Measurements from ENCODE around the gene CFAP251. TPM values are rescaled to one million over a fixed set of nuclear protein-coding genes. Genes with fewer than 3 reads are reported as not detected.

CFAP251 gene
- total RNA-seq, 1 donor from 2014 or later = 4.7 TPM

- DNase-seq (ENCODE audit: low read depth) (peak; percentile 80), FAIRE-seq (no peak)
- H3K27ac ChIP-seq (ENCODE audit: low read depth, low read length) = no peak overlapping the region
- no peak overlapping the region for H2AFZ ChIP-seq (ENCODE audit: low read depth, low read length)
- H3K4me1 Mint-ChIP-seq (ENCODE audit: low read depth, unreplicated experiment) = peaks cover 3% of the 10 kb centered on the region
- no peak overlapping the region for H3K9ac ChIP-seq (ENCODE audit: low read length)
- H3K4me2 ChIP-seq (ENCODE audit: low read length) = no peak overlapping the region
- H3K27ac Mint-ChIP-seq (ENCODE audit: unreplicated experiment) = no peak overlapping the region
- H3K4me1 ChIP-seq (ENCODE audit: insufficient read depth, low read length) = peaks cover 2% of the 10 kb centered on the region
- H3K36me3 ChIP-seq (ENCODE audit: insufficient read depth, low read length) = no peaks in the 10 kb centered on the region
- no peak for TF ChIP-seq CTCF (IDR thresholded peaks at IDR 0.05; ENCODE audit: insufficient read depth, low read depth, low read length)
- no peak for TF ChIP-seq EZH2 (IDR thresholded peaks at IDR 0.05; ENCODE audit: insufficient read depth, low read length)
- no peak overlapping the region for H3K4me3 Mint-ChIP-seq (ENCODE audit: unreplicated experiment)
- no peaks in the 10 kb centered on the region for H3K9me3 ChIP-seq (ENCODE audit: insufficient read depth, low read depth, low read length)
- H3K27me3 ChIP-seq (ENCODE audit: insufficient read depth, low read length) = no peaks in the 10 kb centered on the region
- no peaks in the 10 kb centered on the region for H3K9me3 Mint-ChIP-seq (ENCODE audit: unreplicated experiment)
- H4K20me1 ChIP-seq (ENCODE audit: insufficient read depth, low read length) = no peaks in the 10 kb centered on the region
- no peak overlapping the region for H3K4me3 ChIP-seq (ENCODE audit: insufficient read depth, low read depth, low read length)
- H3K27me3 Mint-ChIP-seq (ENCODE audit: low read depth, unreplicated experiment) = no peaks in the 10 kb centered on the region
- H3K79me2 ChIP-seq (ENCODE audit: insufficient read depth, low read length) = no peaks in the 10 kb centered on the region
- peaks cover 3% of the 10 kb centered on the region for H3K36me3 Mint-ChIP-seq (ENCODE audit: low read depth, unreplicated experiment)
Measured at GRCh38 chr12:122048151-122048550, 129.8 kb downstream of the CFAP251 start.

DNA sequence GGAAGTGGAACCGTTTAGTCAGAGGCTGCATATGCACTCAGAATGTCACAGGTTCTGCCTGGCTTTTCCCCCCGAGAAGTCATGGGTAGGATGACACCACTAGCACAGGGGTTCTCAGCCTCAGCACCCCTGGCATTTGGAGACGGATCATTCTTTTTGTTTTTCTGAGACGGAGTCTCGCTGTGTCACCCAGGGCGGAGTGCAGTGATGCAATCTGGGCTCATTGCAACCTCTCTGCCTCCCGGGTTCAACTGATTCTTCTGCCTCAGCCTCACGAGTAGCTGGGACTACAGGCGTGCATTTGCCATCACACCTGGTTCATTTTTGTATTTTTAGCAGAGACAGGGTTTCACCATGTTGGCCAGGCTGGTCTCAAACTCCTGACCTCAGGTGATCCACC is 131.4 kb downstream of the CFAP251 start:
- DNase-seq (ENCODE audit: low read depth) = no peak
- no peaks in the 10 kb centered on the region for H3K36me3 ChIP-seq (ENCODE audit: insufficient read depth, low read length)
- H2AFZ ChIP-seq (ENCODE audit: low read depth, low read length) = no peak overlapping the region
- no peak overlapping the region for H3K4me3 Mint-ChIP-seq (ENCODE audit: unreplicated experiment)
- H3K4me1 Mint-ChIP-seq (ENCODE audit: low read depth, unreplicated experiment) = peaks cover 4% of the 10 kb centered on the region
- H3K9me3 ChIP-seq (ENCODE audit: insufficient read depth, low read depth, low read length) = no peaks in the 10 kb centered on the region
- no peak overlapping the region for H3K27ac Mint-ChIP-seq (ENCODE audit: unreplicated experiment)
- FAIRE-seq = no peak
- H3K9ac ChIP-seq (ENCODE audit: low read length) = no peak overlapping the region
- H3K4me1 ChIP-seq (ENCODE audit: insufficient read depth, low read length) = peaks cover 2% of the 10 kb centered on the region
- no peaks in the 10 kb centered on the region for H3K9me3 Mint-ChIP-seq (ENCODE audit: unreplicated experiment)
- TF ChIP-seq CTCF (IDR thresholded peaks at IDR 0.05; ENCODE audit: insufficient read depth, low read depth, low read length) (no peak), EZH2 (IDR thresholded peaks at IDR 0.05; ENCODE audit: insufficient read depth, low read length) (no peak)
- H3K4me3 ChIP-seq (ENCODE audit: insufficient read depth, low read depth, low read length) = no peak overlapping the region
- H4K20me1 ChIP-seq (ENCODE audit: insufficient read depth, low read length) = no peaks in the 10 kb centered on the region
- no peaks in the 10 kb centered on the region for H3K27me3 Mint-ChIP-seq (ENCODE audit: low read depth, unreplicated experiment)
- peaks cover 3% of the 10 kb centered on the region for H3K36me3 Mint-ChIP-seq (ENCODE audit: low read depth, unreplicated experiment)
- H3K27me3 ChIP-seq (ENCODE audit: insufficient read depth, low read length) = no peaks in the 10 kb centered on the region
- H3K27ac ChIP-seq (ENCODE audit: low read depth, low read length) = no peak overlapping the region
- H3K79me2 ChIP-seq (ENCODE audit: insufficient read depth, low read length) = no peaks in the 10 kb centered on the region
- H3K4me2 ChIP-seq (ENCODE audit: low read length) = no peak overlapping the region

DNA sequence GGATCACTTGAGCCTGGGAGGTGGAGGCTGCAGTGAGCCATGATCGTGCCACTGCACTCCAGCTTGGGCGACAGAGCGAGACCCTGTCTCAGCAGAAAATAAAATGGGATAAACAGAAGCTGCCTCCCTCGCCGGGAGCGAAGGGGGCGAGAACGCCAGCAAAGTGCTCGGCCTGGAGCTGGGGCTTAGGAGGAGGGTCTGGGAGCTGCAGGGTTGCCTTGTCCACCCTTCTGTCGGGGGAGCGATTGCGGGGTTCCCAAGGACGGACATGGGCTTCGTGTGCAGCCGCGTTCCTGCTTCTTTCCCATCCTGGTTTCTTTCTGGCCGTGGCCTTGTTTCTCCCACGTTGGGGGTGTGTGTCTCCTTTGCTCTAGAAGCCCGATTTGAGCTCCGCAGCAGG is 132.3 kb downstream of the CFAP251 start:
- TF ChIP-seq EZH2 (IDR thresholded peaks at IDR 0.05; ENCODE audit: insufficient read depth, low read length) = no peak
- TF ChIP-seq CTCF (IDR thresholded peaks at IDR 0.05; ENCODE audit: insufficient read depth, low read depth, low read length) = no peak

More for the DNA sequence above, 132.3 kb downstream of the CFAP251 start:
- H3K4me2 ChIP-seq (ENCODE audit: low read length) = no peak overlapping the region
- Mint-ChIP-seq H3K27me3 (ENCODE audit: low read depth, unreplicated experiment) (no peaks in the 10 kb centered on the region), H3K36me3 (ENCODE audit: low read depth, unreplicated experiment) (peaks cover 3% of the 10 kb centered on the region), H3K27ac (ENCODE audit: unreplicated experiment) (no peak overlapping the region), H3K4me1 (ENCODE audit: low read depth, unreplicated experiment) (peaks cover 6% of the 10 kb centered on the region), H3K9me3 (ENCODE audit: unreplicated experiment) (no peaks in the 10 kb centered on the region), H3K4me3 (ENCODE audit: unreplicated experiment) (no peak overlapping the region)
- no peaks in the 10 kb centered on the region for H3K36me3 ChIP-seq (ENCODE audit: insufficient read depth, low read length)
- H3K79me2 ChIP-seq (ENCODE audit: insufficient read depth, low read length) = no peaks in the 10 kb centered on the region
- no peaks in the 10 kb centered on the region for H3K27me3 ChIP-seq (ENCODE audit: insufficient read depth, low read length)
- no peaks in the 10 kb centered on the region for H3K9me3 ChIP-seq (ENCODE audit: insufficient read depth, low read depth, low read length)
- no peak overlapping the region for H2AFZ ChIP-seq (ENCODE audit: low read depth, low read length)
- no peak overlapping the region for H3K27ac ChIP-seq (ENCODE audit: low read depth, low read length)
- no peak overlapping the region for H3K9ac ChIP-seq (ENCODE audit: low read length)
- no peaks in the 10 kb centered on the region for H4K20me1 ChIP-seq (ENCODE audit: insufficient read depth, low read length)
- H3K4me3 ChIP-seq (ENCODE audit: insufficient read depth, low read depth, low read length) = no peak overlapping the region
- H3K4me1 ChIP-seq (ENCODE audit: insufficient read depth, low read length) = peaks cover 2% of the 10 kb centered on the region
- FAIRE-seq = no peak
- no peak for DNase-seq (ENCODE audit: low read depth)

All from astrocyte (in vitro differentiated cells and primary cell).